DMS 273 treated with DMSO at 0.1 percent for 48 hours (cell line): Measurements from ENCODE around the gene CHD1.
A peak's percentile ranks its signal among the peaks of the same experiment; 100 is the strongest.

ENCODE experiments used
- DNase-seq: peaks from one replicate; lab custom pipeline; 2025; lab: John Stamatoyannopoulos, UW

Gene CHD1

DNA sequence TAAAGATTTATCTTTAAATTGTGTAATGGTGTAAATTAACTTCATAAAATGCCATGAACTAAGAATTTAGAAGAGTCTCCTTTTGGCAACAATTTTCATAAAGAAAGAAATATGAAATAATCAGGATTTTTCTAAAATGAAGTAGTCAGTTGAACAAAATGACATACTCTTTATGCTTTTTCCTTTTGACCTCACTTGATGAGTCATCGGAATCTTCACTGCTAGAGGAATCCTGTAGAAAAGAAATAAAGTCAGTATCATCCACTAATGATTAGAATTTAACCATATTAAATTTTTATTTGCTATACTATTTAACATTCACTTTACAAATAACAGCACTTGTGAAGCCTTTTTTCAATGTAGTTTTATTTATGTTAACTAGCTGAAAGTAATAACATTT is 26.1 kb downstream of the CHD1 start:
- DNase-seq: no peak

DNA sequence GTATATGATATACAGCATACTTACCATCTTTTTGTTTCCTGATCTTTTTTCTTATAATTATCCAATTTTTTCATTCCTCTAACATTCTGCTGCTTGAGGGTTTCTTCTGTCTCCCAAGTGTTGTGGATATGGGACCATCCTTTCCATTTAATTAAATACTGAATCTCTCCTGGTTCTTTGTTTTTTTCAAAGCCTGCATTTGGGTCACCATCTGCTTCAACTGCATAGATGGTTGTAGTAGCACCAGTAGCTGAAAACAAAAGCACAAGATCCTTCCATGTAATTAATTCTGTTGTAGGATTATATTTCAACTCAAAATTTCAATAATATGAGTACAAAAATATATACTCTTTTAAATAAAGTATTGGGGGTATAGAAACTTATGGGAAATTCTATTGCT is 29.4 kb downstream of the CHD1 start:
- no peak for DNase-seq

DNA sequence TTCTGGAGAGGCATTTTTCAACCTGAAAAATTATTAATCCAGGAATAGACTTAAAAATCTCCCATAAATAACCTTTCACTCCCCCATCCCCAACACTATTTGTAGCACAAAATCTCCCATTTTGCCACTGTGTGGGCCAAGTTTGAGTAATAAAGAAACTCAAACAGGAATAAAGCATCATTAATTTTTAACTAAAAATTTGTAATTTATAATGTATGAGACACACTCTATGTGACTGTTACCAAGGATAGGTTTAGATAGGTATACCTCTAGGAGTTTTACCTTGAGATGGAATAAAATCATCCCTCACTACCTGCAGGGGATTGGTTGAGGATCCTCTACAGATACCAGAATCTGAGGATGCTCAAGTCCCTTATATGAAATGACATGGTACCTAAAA is 30.1 kb downstream of the CHD1 start:
- no peak for DNase-seq

GRCh38 chr5:98891591-98891990 is 37.2 kb downstream of the CHD1 start:
- no peak for DNase-seq

DNA sequence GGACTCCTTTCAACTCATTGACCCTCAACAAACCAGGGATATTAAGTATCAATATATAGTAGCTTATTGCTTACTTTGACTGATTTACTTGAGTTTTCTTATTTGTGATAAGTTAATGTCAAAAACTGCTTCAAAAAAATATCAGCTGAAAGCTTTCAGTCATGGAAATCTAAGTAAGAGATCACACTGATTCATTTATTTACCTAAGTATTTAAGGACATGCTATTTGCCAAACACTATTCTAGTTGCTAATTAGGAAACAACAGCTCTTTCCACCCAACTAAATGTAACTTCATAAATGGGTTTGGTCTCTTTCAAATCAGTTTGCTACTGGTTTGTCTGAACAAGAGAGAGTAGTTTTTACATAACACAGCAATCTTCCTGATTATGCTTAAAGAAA is 48.2 kb downstream of the CHD1 start:
- no peak for DNase-seq

DNA sequence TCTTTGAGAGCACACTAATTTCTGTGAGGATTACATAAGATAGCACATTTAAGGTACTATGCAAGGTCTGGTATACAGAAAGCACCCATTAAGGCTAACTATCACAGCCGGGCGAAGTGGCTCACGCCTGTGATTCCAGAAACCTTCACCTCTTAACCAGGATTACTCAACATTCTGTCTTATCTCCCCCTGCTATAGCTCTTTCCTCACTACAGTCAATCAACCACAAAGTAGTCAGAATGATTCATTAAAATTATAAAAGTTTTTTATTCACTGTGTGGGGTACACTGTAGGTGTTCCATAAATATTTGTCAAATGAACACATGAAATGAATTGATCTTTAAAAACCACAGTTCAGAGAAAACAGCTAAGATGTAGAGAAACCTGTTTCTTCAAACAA is 48.7 kb downstream of the CHD1 start:
- DNase-seq: no peak

DNA sequence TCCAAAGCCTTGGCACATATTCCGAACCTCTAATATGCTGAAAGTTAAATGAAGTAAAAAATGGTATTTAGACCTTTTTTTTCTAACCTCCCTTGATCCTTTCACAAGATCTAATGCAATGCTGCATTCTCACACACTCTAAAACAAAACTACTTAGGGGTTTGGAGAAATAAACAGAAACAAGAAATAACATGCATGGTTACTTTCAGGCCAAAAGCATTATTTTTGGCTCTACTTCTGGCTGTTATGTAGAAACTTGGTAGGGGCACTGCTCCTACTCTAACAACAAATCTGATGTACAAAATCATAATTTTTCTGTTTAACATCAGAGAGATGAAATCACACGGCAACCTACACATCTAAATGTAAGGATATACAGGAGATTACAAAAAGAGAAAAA is 51.2 kb downstream of the CHD1 start:
- no peak for DNase-seq

GRCh38 chr5:98872674-98873073 is 56.1 kb downstream of the CHD1 start:
- no peak for DNase-seq

DNA sequence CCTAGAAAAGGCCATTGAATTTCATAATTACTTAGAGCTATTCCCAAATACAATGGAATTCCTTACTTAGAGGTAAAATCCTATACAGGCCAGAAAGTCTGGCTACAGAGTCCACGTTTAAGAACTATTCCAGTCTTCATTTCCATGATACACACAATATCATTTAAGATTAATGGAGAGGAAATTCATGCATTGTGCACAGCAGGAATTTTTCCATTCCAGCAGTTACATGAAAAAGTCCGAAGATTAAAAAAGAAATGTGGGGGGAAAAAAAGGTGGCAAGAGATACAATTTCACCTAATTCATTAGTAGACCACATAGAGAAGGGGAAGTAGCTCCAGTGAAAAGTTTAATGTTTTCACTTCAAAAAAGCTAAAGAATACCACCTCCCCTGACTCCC is 63.1 kb downstream of the CHD1 start:
- DNase-seq: no peak

DNA sequence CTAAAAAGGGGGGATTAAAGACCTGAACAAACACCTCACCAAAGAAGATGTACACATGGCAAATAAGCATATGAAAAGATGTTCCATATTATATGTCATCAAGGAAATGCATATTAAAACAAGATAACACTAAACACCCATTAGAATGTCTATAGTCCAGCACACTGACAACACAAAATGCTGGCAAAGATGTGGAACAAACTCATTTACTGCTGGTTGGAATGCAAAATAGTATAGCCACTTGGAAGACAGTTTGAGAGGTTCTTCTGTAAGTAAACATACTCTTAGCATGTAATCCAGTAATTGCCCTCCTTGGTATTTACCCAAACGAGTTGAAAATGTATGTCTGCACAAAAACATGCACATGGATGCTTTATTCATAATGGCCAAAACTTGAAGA is 81.8 kb downstream of the CHD1 start:
- DNase-seq: no peak

GRCh38 chr5:98846520-98846919 is 82.3 kb downstream of the CHD1 start:
- no peak for DNase-seq

DNA sequence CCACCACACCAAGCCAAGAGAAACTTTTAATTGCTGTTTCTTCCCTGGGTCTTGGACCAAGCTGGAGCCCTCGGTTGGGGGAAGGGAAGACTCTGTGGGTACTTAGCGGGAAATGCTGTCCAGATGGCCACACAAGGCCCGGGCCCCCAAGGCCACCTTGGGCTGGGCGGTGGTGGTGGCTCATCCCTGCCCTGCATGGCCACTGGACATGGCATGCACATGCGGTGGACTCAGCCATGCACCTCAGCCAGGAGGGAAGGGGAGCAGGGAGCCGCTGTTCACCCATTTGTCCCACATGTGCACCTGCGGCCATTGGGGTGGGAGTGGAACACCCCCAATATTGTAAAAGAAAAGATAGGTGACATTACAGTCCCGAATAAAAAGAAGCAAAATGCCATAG is 82.9 kb downstream of the CHD1 start:
- DNase-seq: no peak

- no peak for DNase-seq
Measured at GRCh38 chr5:98844865-98845264, 83.9 kb downstream of the CHD1 start.

- DNase-seq: no peak
Measured at GRCh38 chr5:98843481-98843880, 85.3 kb downstream of the CHD1 start.

- DNase-seq: no peak
Measured at GRCh38 chr5:98840946-98841345, 87.9 kb downstream of the CHD1 start.

GRCh38 chr5:98839469-98840383 is 89.1 kb downstream of the CHD1 start:
- DNase-seq: no peak

GRCh38 chr5:98836175-98836574 is 92.6 kb downstream of the CHD1 start:
- no peak for DNase-seq

GRCh38 chr5:98827588-98828284 is 101.1 kb downstream of the CHD1 start:
- DNase-seq: no peak

- peak; percentile 23 for DNase-seq
Measured at GRCh38 chr5:98827161-98827560, 101.6 kb downstream of the CHD1 start.

- DNase-seq: no peak
Measured at GRCh38 chr5:98825582-98826375, 103.0 kb downstream of the CHD1 start.

DNA sequence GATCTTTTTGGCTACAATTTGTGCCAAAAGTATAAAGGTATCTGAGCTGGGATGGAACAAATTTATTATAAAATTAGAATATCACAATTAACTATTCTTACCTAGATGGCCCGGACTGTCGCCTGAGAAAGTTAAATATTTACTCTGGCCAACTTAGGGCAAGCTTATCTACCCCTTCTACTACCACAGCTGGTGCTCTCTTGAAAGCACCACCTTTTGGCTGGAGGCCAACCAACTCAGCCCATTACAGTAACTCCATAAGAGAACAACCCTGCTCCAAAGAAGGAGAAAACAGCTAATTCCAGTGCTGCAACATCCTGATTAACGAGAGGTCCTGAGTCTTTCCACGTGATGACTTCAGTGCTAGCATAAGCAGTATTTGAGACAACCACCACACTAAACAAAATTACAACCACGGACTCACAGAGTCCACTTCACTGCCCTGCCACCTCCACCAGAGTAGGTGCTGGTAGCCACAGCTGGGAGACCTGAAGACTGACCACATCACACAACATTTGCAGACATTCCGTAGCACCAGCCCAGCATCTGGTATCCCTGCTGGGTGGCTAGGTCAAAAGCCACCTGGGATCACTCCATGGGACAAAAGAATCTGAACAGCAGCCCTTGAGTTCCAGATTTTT is 112.1 kb downstream of the CHD1 start:
- peak; percentile 51 for DNase-seq

- DNase-seq: no peak
Measured at GRCh38 chr5:98813755-98814154, 115.1 kb downstream of the CHD1 start.
